Right renal pelvis (tissue), 4 donors: ENCODE results near the gene UROD. TPM values are rescaled to one million over a fixed set of nuclear protein-coding genes. Genes with fewer than 3 reads are reported as not detected.
"Not testable (repeated sequence)": the region's sequence is repeated elsewhere in the genome, so short reads cannot be mapped to it uniquely, and the experiment has no call there.

Source experiments
- DNase-seq, 4 donors: peaks; one replicate each; pipeline ENCODE4 v3.0.0-alpha.2; 2013; ENCODE audit warnings: low read depth in 4 of 4, low spot score in 3 of 4, missing footprints in 1 of 4
- polyA plus RNA-seq, 4 donors: library from polyadenylated mRNA; unstranded; fragments of 120-200 nt; gene quantifications; one replicate each; pipeline ENCODE4 v1.2.1, GENCODE V29; 2013; ENCODE audit not compliant: insufficient read length in 4 of 4

UROD gene
- polyA plus RNA-seq, 4 donors: 98.8 to 112 (median 105) TPM

DNA sequence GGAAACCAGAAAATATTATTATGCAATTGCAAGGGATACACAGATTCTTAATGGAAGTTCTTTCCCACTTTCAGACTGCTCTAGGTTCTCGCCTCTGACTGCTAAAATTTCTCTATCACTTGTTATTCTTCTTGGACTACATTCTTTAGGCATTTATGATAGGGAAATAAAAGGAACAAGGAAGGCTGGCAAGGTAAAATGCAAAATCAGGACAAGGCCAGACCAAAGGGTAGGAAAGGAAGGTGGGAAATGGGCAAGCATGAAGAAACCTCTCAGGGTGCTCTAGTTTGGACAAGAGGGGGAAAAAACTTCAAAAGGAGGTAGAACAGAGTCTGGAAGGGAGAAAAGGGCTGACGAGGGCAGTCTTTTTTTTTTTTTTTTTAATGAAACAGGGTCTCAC lies 26.2 kb downstream of the UROD start:
- no peak for DNase-seq

DNA sequence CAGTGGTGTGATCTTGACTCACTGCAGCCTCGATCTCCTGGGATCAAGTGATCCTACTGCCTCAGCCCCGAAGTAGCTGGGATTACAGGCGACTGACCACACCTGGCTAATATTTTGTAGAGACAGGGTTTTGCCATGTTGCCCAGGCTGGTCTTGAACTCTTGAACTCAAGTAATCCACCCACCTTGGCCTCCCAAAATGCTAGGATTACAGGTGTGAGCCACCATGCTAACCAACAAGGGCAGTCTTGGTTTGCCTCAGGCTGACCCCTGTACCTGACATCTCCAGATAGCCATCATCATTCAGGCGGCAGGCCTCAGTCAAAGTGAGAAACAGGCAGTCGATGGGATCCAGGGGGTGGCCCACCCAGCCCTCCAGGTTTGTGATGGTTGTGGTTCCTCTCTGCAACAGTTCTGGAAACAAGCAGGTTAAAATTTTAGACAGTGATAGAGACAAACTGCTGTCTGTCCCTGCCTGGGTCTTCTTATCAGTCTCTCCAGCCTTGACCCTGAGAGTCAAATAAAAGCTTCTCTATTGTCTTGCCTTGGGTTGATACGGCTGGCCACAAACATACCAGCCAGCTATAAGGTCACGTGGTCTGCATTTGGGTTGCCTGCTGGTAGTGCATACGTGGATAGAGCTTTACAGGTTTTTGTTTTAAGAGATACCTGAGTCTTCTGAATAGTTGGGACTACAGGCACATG lies 26.8 kb downstream of the UROD start:
- no peak for DNase-seq

DNA sequence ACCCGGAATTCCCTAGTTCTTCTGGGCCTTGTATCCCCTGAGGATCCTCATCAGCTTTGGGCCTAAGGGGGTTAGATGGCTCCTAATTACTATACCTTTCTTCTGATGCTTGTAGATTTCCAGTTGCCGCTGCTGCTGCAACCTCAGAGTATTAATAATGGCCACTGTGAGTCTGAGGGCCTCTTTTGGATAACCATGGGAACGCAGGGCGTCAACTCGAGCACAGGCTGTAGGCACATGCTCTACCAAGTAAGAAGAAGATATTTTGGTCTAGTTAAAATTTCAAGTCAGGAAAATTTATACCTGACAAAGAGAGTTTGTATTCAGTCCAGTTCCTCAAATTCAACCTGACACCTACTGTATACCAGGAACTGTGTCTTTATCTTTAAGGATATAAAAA lies 28.2 kb downstream of the UROD start:
- DNase-seq: no peak

DNA sequence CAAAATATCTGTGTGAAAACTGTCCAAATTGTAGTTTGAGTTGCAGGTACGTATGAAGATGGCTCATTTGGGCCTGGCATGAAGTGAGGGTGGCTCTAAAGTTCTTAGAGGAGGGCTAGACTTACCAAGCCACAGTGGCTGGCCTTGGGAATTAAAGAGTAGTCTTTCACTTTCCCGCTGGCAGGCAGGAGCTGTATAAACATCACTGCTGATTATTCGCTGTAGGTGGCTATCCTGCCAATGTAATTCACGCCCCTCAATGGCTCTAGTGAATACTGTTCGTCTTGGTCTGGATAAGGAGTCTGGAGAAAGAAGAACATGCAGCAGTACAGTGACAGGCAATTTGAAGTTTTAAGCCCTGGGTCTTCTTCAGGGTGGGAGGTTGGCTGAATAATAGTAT lies 31.0 kb downstream of the UROD start:
- DNase-seq: no peak

GRCh38 chr1:45044916-45045315 lies 32.9 kb downstream of the UROD start:
- DNase-seq: no peak

DNA sequence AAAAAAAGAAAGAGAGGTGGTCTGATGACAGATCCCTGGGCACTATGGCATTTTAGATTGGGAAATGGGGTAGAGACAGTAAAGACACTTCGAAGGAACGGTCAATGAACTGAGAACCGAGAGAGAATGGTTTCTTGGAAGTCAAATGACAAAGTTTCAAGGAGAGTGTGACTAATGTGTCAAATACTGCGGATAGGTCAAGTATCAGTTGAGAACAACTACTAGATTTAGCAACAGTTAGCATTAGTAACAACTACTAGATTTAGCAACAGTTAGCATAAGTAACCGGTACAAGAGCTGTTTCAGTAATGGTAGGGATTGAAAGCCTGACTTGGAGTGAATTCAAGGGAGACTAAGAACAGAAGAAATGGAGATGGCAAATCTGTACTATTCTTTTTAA lies 35.0 kb downstream of the UROD start:
- DNase-seq: no peak

DNA sequence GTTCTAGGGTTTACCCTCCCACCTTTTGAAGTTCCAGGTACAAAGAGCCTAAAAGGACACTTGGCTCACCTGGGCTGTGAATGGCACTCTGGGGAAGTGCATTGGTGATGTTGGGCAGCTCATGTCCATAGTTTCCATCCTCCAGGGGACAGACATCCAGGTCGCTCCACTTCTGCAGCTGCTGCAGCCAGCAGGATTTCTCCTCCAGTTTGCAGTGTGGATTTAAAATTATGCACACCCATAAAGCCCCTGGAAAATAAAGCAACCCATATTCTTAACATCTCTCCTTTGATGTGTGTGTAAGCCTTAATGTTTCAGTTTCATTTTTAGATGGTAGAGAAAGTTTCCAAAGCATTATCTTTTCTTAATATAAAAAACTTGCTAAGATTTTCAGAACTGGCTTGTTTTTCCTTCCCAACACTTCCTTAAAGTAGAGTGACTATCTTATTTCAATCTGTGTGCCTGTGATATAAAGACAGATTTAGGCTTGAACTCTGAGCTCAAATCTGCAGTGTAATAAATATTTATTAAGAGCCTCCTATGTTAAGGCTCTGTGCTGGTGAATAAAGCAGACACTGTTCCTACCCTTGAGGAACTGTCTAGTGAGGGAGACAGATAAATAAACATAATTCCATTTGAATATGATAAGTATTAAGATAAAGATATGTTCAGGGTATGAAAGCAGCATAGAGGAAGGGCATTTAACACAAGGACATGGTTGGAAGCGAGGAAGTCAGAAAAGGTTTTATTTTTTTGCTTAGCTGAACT lies 39.1 kb downstream of the UROD start:
- DNase-seq: no peak

- no peak for DNase-seq
Observed at GRCh38 chr1:45057542-45057941, 45.5 kb downstream of the UROD start.

- DNase-seq: no peak
Observed at GRCh38 chr1:45059829-45060228, 47.8 kb downstream of the UROD start.

DNA sequence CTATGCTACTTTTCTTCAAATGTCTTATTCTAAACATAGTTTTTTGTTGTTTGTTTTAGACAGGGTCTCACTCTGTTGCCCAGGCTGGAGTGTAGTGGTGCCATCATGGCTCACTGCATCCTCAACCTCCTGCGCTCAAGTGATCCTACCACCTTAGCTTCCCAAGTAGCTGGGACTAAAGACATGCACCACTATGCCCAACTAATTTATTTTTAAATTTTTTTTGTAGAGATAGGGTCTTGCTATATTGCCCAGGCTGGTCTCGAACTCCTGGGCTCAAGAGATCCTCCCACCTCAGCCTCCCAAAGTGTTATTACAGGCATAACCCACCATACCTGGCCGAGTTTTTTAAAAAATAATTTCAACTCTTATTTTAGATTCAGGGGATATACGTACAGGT lies 50.4 kb downstream of the UROD start:
- not testable (repeated sequence) for DNase-seq

GRCh38 chr1:45065083-45065482 lies 53.0 kb downstream of the UROD start:
- no peak for DNase-seq

Other genes with a start within 250 kb of the UROD start
- gene RPS8, start 236.7 kb upstream of the UROD start, polyA plus RNA-seq: 1,000 to 10,000 TPM; 2,111 to 2,587 (median 2,263) TPM
- gene BEST4, start 224.1 kb upstream of the UROD start, polyA plus RNA-seq: 1 to 10 TPM in 1 of 4 donors, under 1 TPM in 3; 0.69 to 1.3 (median 0.80) TPM
- 1 to 10 TPM; 5.3 to 8.4 (median 6.6) TPM for gene PLK3, start 211.9 kb upstream of the UROD start, polyA plus RNA-seq
- gene DYNLT4, start 204.9 kb upstream of the UROD start, polyA plus RNA-seq: under 1 TPM in 1 of 4 donors, not detected in 3; 0.26 TPM
- gene BTBD19, start 203.7 kb upstream of the UROD start, polyA plus RNA-seq: 10 to 100 TPM; 10.0 to 11.4 (median 10.6) TPM
- 1 to 10 TPM; 4.5 to 6.2 (median 5.0) TPM for gene PTCH2, start 169.0 kb upstream of the UROD start, polyA plus RNA-seq
- gene EIF2B3, start 25.7 kb upstream of the UROD start, polyA plus RNA-seq: 10 to 100 TPM; 32.9 to 36.6 (median 34.0) TPM
- gene HECTD3, start 930 bp upstream of the UROD start, polyA plus RNA-seq: 10 to 100 TPM; 32.0 to 33.4 (median 32.8) TPM
- gene ZSWIM5, start 194.4 kb downstream of the UROD start, polyA plus RNA-seq: 1 to 10 TPM; 6.5 to 7.6 (median 7.0) TPM